ENCODE data around the gene CIDEB.
A peak's percentile ranks its signal among the peaks of the same experiment; 100 is the strongest.

The CIDEB gene

DNA sequence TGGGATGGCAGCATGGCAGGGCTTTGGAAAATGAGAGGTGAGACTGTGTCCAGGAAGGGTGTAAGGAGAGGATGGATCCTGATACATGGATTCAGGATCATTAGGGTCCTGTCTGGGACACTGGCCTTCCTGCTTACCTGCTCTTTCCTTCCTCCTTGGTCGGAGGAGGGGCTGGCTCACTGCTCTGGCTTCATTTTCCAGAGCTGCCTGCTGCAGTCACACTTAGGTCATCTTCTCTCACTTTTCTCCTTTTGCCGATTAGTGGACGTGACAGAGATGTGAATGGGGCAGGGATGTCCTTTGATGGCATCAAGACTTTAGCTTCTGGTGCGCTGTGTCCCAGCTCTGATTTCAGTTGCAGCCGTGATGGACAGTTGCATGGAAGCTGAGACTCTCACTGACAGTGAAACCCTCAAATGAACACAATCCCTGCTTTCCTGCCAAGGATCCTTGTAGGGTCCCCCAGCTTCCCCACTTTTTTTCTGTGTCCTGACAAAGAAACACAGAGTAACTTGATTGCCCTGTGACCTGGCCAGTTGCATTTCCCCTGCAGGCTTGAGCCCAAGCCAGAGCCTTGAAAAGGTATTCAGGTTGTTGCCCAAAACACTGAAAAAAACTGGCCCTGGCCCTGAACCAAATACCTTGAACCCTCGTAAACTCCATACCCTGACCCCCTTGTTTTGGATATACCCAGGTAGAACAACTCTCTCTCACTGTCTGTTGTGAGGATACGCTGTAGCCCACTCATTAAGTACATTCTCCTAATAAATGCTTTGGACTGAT lies 756 bp upstream of the CIDEB start:
- Histone ChIP-seq H3K9me3 (ENCODE audit: control insufficient read depth, low read length) (no peaks in the 10 kb centered on the region), H3K4me1 (ENCODE audit: control insufficient read depth, insufficient read depth, low read length) (peaks cover 48% of the 10 kb centered on the region), H3K36me3 (ENCODE audit: control insufficient read depth, insufficient read depth, low read length) (peaks cover 15% of the 10 kb centered on the region), H3K27me3 (ENCODE audit: control insufficient read depth, insufficient read depth, low read length) (no peaks in the 10 kb centered on the region), H3K4me3 (ENCODE audit: low read length) (no peak overlapping the region), H3K9ac (ENCODE audit: low read length) (no peak overlapping the region)

- H3K4me1 ChIP-seq (ENCODE audit: control insufficient read depth, insufficient read depth, low read length): peaks cover 48% of the 10 kb centered on the region
- peak overlapping the region; percentile 2 for H3K9ac ChIP-seq (ENCODE audit: low read length)
- H3K36me3 ChIP-seq (ENCODE audit: control insufficient read depth, insufficient read depth, low read length): peaks cover 16% of the 10 kb centered on the region
- no peaks in the 10 kb centered on the region for H3K9me3 ChIP-seq (ENCODE audit: control insufficient read depth, low read length)
- no peaks in the 10 kb centered on the region for H3K27me3 ChIP-seq (ENCODE audit: control insufficient read depth, insufficient read depth, low read length)
- no peak overlapping the region for H3K4me3 ChIP-seq (ENCODE audit: low read length)
Observed at GRCh38 chr14:24307156-24307574, 612 bp downstream of the CIDEB start.

GRCh38 chr14:24304019-24304387 lies 3.8 kb downstream of the CIDEB start:
- Histone ChIP-seq H3K9me3 (ENCODE audit: control insufficient read depth, low read length) (no peaks in the 10 kb centered on the region), H3K4me3 (ENCODE audit: low read length) (no peak overlapping the region), H3K36me3 (ENCODE audit: control insufficient read depth, insufficient read depth, low read length) (peaks cover 18% of the 10 kb centered on the region), H3K9ac (ENCODE audit: low read length) (no peak overlapping the region), H3K27me3 (ENCODE audit: control insufficient read depth, insufficient read depth, low read length) (no peaks in the 10 kb centered on the region), H3K4me1 (ENCODE audit: control insufficient read depth, insufficient read depth, low read length) (peaks cover 36% of the 10 kb centered on the region)

- H3K27me3 ChIP-seq (ENCODE audit: control insufficient read depth, insufficient read depth, low read length): no peaks in the 10 kb centered on the region
- peaks cover 29% of the 10 kb centered on the region for H3K4me1 ChIP-seq (ENCODE audit: control insufficient read depth, insufficient read depth, low read length)
- no peaks in the 10 kb centered on the region for H3K9me3 ChIP-seq (ENCODE audit: control insufficient read depth, low read length)
- H3K4me3 ChIP-seq (ENCODE audit: low read length): peak overlapping the region; percentile 98
- peak overlapping the region; percentile 90 for H3K9ac ChIP-seq (ENCODE audit: low read length)
- peaks cover 21% of the 10 kb centered on the region for H3K36me3 ChIP-seq (ENCODE audit: control insufficient read depth, insufficient read depth, low read length)
Observed at GRCh38 chr14:24300326-24300980, 7.3 kb downstream of the CIDEB start.

DNA sequence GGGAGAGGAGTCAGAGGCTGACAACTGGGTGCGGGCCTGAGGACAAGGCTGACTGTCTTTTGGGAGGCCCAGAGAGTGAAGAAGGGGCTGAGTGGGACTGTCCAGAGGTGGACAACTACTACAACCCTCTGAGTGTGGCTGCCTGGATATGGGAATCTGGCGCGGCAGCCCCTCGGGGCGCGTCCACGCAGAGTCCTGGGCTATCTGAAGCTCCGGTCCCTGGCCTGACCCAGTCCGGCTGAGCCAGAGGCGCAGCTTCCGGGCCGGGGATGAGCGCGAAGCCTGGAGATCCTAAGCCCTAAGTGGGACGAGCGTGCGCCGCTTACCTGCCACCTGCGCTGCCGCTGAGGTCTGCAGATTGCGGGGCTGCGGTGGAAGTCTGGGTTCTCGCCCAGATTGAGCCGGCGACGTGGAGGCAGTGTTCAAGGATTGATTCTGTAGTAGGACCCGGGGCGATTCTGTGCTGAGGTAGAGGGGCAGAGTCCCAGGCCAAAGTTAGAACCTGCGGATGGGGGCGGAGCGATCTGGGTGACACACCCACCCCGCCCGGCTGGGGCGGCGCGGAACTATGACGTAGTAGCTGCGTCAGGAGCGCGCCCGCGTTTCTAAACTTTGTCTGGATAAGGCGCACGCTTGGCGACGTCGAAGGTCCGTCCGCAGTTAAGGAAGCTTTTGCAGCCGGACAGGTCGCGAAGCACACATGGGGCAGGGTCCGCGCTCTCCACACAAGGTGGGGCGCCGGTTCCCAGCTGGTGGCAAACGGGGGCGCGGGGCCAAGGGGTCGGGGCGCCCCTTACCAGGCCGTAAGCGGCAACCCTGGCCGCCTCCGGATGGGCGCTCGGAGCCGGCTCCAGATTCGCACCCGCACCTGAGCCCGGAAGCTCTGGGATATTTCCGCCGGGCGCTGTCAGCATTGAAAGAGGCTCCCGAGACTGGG lies 8.3 kb downstream of the CIDEB start, which contains the start of the genes DHRS1 and NOP9:
Gene DHRS1, minus strand, starts transcription at position 526 of the 937 bp plus-strand sequence. CDS start 674 bp downstream, outside the sequence.
Gene NOP9, plus strand, starts transcription at position 596 of the 937 bp plus-strand sequence. Its CDS starts 105 bp downstream, at position 701.
- Histone ChIP-seq H3K36me3 (ENCODE audit: control insufficient read depth, insufficient read depth, low read length) (peaks cover 12% of the 10 kb centered on the region), H3K4me3 (ENCODE audit: low read length) (peak within 1 kb of the TSS; percentile 98), H3K9me3 (ENCODE audit: control insufficient read depth, low read length) (no peaks in the 10 kb centered on the region), H3K27me3 (ENCODE audit: control insufficient read depth, insufficient read depth, low read length) (no peaks in the 10 kb centered on the region), H3K4me1 (ENCODE audit: control insufficient read depth, insufficient read depth, low read length) (peaks cover 29% of the 10 kb centered on the region), H3K9ac (ENCODE audit: low read length) (peak within 1 kb of the TSS; percentile 90)

GRCh38 chr14:24298892-24299254 lies 8.9 kb downstream of the CIDEB start:
- Histone ChIP-seq H3K9ac (ENCODE audit: low read length) (peak overlapping the region; percentile 90), H3K36me3 (ENCODE audit: control insufficient read depth, insufficient read depth, low read length) (peaks cover 9% of the 10 kb centered on the region), H3K9me3 (ENCODE audit: control insufficient read depth, low read length) (no peaks in the 10 kb centered on the region), H3K4me1 (ENCODE audit: control insufficient read depth, insufficient read depth, low read length) (peaks cover 29% of the 10 kb centered on the region), H3K27me3 (ENCODE audit: control insufficient read depth, insufficient read depth, low read length) (no peaks in the 10 kb centered on the region), H3K4me3 (ENCODE audit: low read length) (peak overlapping the region; percentile 98)

DNA sequence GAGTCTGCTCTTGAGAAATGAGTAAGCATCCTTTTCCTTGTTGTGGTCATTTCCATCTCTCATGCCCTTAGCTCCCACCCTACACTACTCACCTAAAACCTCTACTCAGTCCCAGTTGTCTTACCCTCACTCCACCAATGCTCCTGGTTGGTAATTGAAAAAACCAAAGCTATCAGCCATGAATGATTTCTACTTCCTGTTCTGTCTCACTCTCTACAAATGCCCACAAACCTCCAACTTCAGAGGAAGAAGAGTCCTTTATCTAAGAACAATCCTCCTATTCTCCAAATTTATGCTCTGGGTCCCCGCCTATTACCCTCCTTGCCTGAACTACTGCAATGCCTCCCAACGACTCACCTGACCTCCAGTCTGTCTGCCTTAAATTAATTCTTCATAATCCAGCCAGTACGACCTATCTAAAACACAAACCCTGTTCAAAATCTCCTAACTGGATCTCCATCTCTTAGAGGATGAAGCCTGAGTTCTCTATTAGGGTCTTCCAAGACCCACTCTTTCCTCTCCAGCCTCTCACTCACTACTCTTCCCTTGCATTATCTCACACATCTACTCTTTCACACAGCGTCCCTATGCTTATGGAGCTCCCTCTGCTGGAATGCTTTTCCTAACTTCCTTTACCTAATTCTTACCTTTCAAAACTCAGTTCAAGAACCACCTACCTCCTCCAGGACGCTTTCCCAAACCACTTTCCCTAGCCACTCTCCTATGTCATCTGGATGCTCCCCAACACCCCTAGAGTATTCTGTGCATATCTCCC lies 10.4 kb downstream of the CIDEB start:
- no peaks in the 10 kb centered on the region for H3K27me3 ChIP-seq (ENCODE audit: control insufficient read depth, insufficient read depth, low read length)
- H3K9me3 ChIP-seq (ENCODE audit: control insufficient read depth, low read length): no peaks in the 10 kb centered on the region
- H3K9ac ChIP-seq (ENCODE audit: low read length): no peak overlapping the region
- no peak overlapping the region for H3K4me3 ChIP-seq (ENCODE audit: low read length)
- peaks cover 9% of the 10 kb centered on the region for H3K36me3 ChIP-seq (ENCODE audit: control insufficient read depth, insufficient read depth, low read length)
- H3K4me1 ChIP-seq (ENCODE audit: control insufficient read depth, insufficient read depth, low read length): peaks cover 29% of the 10 kb centered on the region

DNA sequence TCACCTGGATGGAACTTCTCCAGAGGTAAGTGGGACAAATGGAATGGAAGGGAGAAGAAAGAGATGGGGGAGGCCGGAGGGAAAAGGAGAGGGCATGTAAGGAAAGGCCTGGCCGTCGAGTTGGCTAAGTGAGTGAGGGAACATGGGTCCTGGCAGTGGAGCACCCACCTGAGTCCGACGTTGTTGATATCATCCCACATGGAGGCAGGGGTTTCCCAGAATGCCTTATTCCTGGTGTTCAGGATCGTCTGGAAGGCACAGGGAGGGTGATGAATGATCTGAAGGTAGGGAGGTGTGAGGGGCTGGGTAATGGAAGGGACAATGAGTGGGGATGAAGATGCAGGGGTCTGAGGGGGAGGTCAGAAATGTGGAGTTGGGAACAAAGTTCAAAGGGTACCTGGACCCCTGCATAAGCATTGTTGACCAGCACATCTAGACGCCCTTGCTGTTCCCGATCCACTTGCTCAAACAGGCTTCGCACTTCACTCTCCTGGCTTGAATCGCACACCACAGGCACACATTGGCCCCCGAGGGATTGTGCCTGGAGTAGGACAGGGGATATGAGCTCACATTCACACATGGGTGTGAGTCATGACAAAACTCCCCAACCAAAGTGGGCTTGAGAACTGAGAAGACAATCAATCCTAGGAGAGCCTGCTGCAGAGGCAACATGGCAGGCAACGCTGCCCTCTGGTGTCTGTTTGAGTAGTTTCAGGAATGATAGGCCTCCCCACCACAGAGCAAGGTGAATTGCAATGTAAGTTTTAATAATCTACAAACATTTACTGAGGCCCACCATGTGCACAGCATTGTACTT lies 11.2 kb downstream of the CIDEB start:
- no peaks in the 10 kb centered on the region for H3K27me3 ChIP-seq (ENCODE audit: control insufficient read depth, insufficient read depth, low read length)
- H3K4me3 ChIP-seq (ENCODE audit: low read length): no peak overlapping the region
- no peaks in the 10 kb centered on the region for H3K9me3 ChIP-seq (ENCODE audit: control insufficient read depth, low read length)
- no peak overlapping the region for H3K9ac ChIP-seq (ENCODE audit: low read length)
- H3K4me1 ChIP-seq (ENCODE audit: control insufficient read depth, insufficient read depth, low read length): peaks cover 29% of the 10 kb centered on the region
- peaks cover 5% of the 10 kb centered on the region for H3K36me3 ChIP-seq (ENCODE audit: control insufficient read depth, insufficient read depth, low read length)

- Histone ChIP-seq H3K36me3 (ENCODE audit: control insufficient read depth, insufficient read depth, low read length) (peaks cover 8% of the 10 kb centered on the region), H3K9ac (ENCODE audit: low read length) (no peak overlapping the region), H3K4me3 (ENCODE audit: low read length) (no peak overlapping the region), H3K9me3 (ENCODE audit: control insufficient read depth, low read length) (no peaks in the 10 kb centered on the region), H3K27me3 (ENCODE audit: control insufficient read depth, insufficient read depth, low read length) (no peaks in the 10 kb centered on the region), H3K4me1 (ENCODE audit: control insufficient read depth, insufficient read depth, low read length) (peaks cover 9% of the 10 kb centered on the region)
Observed at GRCh38 chr14:24293525-24293924, 14.3 kb downstream of the CIDEB start.

DNA sequence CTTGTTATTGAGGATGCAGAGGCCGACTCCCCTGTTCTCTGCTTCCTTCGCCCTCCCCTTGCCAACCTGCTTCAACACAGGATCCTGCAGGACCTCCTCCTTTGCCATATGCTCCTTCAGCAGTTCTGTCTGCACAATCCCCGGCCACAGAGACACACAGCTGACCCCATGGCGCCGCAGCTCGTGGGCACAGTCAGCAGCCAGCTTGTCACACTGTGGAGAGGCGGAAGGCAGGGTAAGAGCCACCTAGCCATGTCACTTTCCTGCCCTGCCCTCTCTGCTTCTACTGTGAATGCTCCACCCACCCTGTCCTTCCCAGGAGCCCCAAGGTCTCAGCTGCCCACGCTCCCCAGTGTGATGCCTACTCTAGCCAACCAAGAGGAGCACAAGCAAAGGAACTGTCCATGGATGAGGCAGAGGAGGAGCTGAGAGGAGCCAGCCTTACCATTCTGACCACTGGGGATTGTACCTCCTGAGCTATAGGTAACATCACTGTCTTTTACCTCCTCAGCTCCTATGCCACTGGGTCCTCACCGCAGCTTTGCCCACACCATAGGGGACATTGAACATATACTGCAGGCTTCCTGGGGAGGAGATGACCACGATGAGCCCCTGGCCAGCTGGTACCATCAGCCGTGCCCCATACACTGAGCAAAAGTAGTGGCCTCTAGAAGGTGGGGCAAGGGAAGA lies 15.5 kb downstream of the CIDEB start:
- H3K9me3 ChIP-seq (ENCODE audit: control insufficient read depth, low read length): no peaks in the 10 kb centered on the region
- no peak overlapping the region for H3K4me3 ChIP-seq (ENCODE audit: low read length)
- H3K9ac ChIP-seq (ENCODE audit: low read length): no peak overlapping the region
- peaks cover 7% of the 10 kb centered on the region for H3K4me1 ChIP-seq (ENCODE audit: control insufficient read depth, insufficient read depth, low read length)
- no peaks in the 10 kb centered on the region for H3K27me3 ChIP-seq (ENCODE audit: control insufficient read depth, insufficient read depth, low read length)
- H3K36me3 ChIP-seq (ENCODE audit: control insufficient read depth, insufficient read depth, low read length): peaks cover 8% of the 10 kb centered on the region
